Liver (tissue), 9 donors: ENCODE data around the gene RAD51B. TPM values are rescaled to one million over a fixed set of nuclear protein-coding genes. Genes with fewer than 3 reads are reported as not detected.

ENCODE experiments used
- DNase-seq: peaks from one replicate; pipeline ENCODE4 v3.0.0-alpha.2; 2017; ENCODE audit warnings: low spot score
- H3K27ac ChIP-seq, 2 donors: one replicate each; pipeline ENCODE4 v1.7.0; 2013; ENCODE audit warnings: inconsistent platforms in 2 of 2, low read length in 2 of 2, control low read depth in 1 of 2, low read depth in 1 of 2, mild to moderate bottlenecking in 1 of 2
- H3K27me3 ChIP-seq, 4 donors: one replicate each; pipeline versions ENCODE4 v1.6.1 to v1.7.0; 2013; ENCODE audit warnings: low read length in 3 of 4, inconsistent platforms in 1 of 4, mild to moderate bottlenecking in 1 of 4, moderate library complexity in 1 of 4; ENCODE audit not compliant: control insufficient read depth in 4 of 4, insufficient read depth in 4 of 4
- H3K36me3 ChIP-seq, 4 donors: one replicate each; pipeline versions ENCODE4 v1.6.1 to v1.7.0; 2013; ENCODE audit warnings: low read length in 3 of 4, mild to moderate bottlenecking in 3 of 4, low read depth in 1 of 4, moderate library complexity in 1 of 4; ENCODE audit not compliant: control insufficient read depth in 4 of 4, insufficient read depth in 3 of 4
- H3K4me1 ChIP-seq, 4 donors: one replicate each; pipeline versions ENCODE4 v1.6.1 to v1.7.0; 2013; ENCODE audit warnings: low read length in 3 of 4, mild to moderate bottlenecking in 3 of 4, moderate library complexity in 1 of 4; ENCODE audit not compliant: control insufficient read depth in 4 of 4, insufficient read depth in 4 of 4
- H3K4me3 ChIP-seq, 3 donors: one replicate each; pipeline versions ENCODE4 v1.6.1 to v1.7.0; 2013; ENCODE audit warnings: low read length in 3 of 3, control low read depth in 1 of 3, low read depth in 1 of 3, mild to moderate bottlenecking in 1 of 3
- H3K9ac ChIP-seq, 2 donors: one replicate each; pipeline ENCODE4 v1.7.0; 2013; ENCODE audit warnings: low read length in 2 of 2, mild to moderate bottlenecking in 2 of 2, moderate library complexity in 2 of 2, control low read depth in 1 of 2, low read depth in 1 of 2
- H3K9me3 ChIP-seq, 4 donors: one replicate each; pipeline versions ENCODE4 v1.6.1 to v1.7.0; 2013; ENCODE audit warnings: low read length in 3 of 4; ENCODE audit not compliant: control insufficient read depth in 4 of 4
- ATF3 ChIP-seq: IDR thresholded peaks from 2 replicates; pipeline ENCODE4 v1.6.1; 2016; ENCODE audit warnings: antibody characterized with exemption
- CTCF ChIP-seq: fragments of 150-350 bp; IDR thresholded peaks from 2 replicates; pipeline ENCODE4 v1.5.1; 2017; ENCODE audit warnings: improper control_type of control experiment, low read depth, low read length; ENCODE audit not compliant: missing input control
- EGR1 ChIP-seq, 2 donors: IDR thresholded peaks; 2 replicates each; pipeline ENCODE4 v1.6.1; 2016 to 2018; ENCODE audit warnings: antibody characterized with exemption in 2 of 2, low read depth in 2 of 2
- FOXA1 ChIP-seq: IDR thresholded peaks from 2 replicates; pipeline ENCODE4 v1.6.1; 2016; ENCODE audit warnings: antibody characterized with exemption
- HNF4A ChIP-seq, 2 donors: conservative IDR thresholded peaks; 2 replicates each; pipeline ENCODE4 v1.6.1; 2016; ENCODE audit warnings: antibody characterized with exemption in 2 of 2, mild to moderate bottlenecking in 2 of 2
- HNF4G ChIP-seq: IDR thresholded peaks from 2 replicates; pipeline ENCODE4 v1.6.1; 2016; ENCODE audit warnings: antibody characterized with exemption
- JUND ChIP-seq, 2 donors: IDR thresholded peaks; 2 replicates each; pipeline ENCODE4 v1.6.1; 2016; ENCODE audit warnings: antibody characterized with exemption in 2 of 2
- MAX ChIP-seq: IDR thresholded peaks from 2 replicates; pipeline ENCODE4 v1.6.1; 2016; ENCODE audit warnings: antibody characterized with exemption
- REST ChIP-seq: IDR thresholded peaks from 2 replicates; pipeline ENCODE4 v1.6.1; 2016; ENCODE audit warnings: antibody characterized with exemption, mild to moderate bottlenecking
- SP1 ChIP-seq: IDR thresholded peaks from 2 replicates; pipeline ENCODE4 v1.6.1; 2018; ENCODE audit warnings: antibody characterized with exemption, mild to moderate bottlenecking
- TAF1 ChIP-seq: conservative IDR thresholded peaks from 2 replicates; pipeline ENCODE4 v1.6.1; 2016; ENCODE audit warnings: antibody characterized with exemption, mild to moderate bottlenecking
- YY1 ChIP-seq: IDR thresholded peaks from 2 replicates; pipeline ENCODE4 v1.6.1; 2016; ENCODE audit warnings: antibody characterized with exemption, mild to moderate bottlenecking
- ZBTB33 ChIP-seq: IDR thresholded peaks from 2 replicates; pipeline ENCODE4 v1.6.1; 2016; ENCODE audit warnings: antibody characterized with exemption
- WGBS: extraction: QIAGEN DNeasy Blood & Tissue Kit; methylation state at CpG from one replicate; pipeline ENCODE4 v1.1.7; 2013; 5-methylcytosine and 5-hydroxymethylcytosine counted together
- polyA plus RNA-seq, 2 donors: library from polyadenylated mRNA; stranded (reverse) in 1 of 2; unstranded in 1 of 2; fragments of 200-250 nt in 1 of 2; fragments of >200 nt in 1 of 2; fragmentation: Nextera tagmentation in 1 of 2; extraction: Ambion mirVana in 1 of 2; gene quantifications; one replicate each; pipeline versions ENCODE4 v1.2.1 to v1.2.3, GENCODE V29; 2013 to 2015
- total RNA-seq, 2 donors: library from RNA; depleted of rRNA; stranded (reverse); fragments of >200 nt; gene quantifications; one replicate each; pipeline ENCODE4 v1.2.3, GENCODE V29; 2014
- donor health status: healthy.
- donor health status: healthy.
- donor health status: healthy.
- donor health status: healthy.
- donor health status: healthy.

The RAD51B gene
- total and polyA plus RNA-seq, 4 donors: 0.81 to 12.9 (median 2.4) TPM

GRCh38 chr14:68512088-68512487, 692.5 kb downstream of the RAD51B start:
- H3K27ac ChIP-seq: no peak overlapping the region
- H3K4me1 ChIP-seq: no peaks in the 10 kb centered on the region
- no peaks in the 10 kb centered on the region for H3K27me3 ChIP-seq
- H3K36me3 ChIP-seq: no peaks in the 10 kb centered on the region
- no peak overlapping the region for H3K9ac ChIP-seq
- no peak overlapping the region for H3K4me3 ChIP-seq
- WGBS: 78% methylated on average over 6 of the region's 6 CpGs
- no peak for DNase-seq
- H3K9me3 ChIP-seq: no peaks in the 10 kb centered on the region
- TF ChIP-seq YY1: no peak
- no peak for TF ChIP-seq TAF1
- TF ChIP-seq HNF4G: no peak
- TF ChIP-seq ATF3: no peak
- no peak for TF ChIP-seq JUND (IDR thresholded peaks at IDR 0.05)
- TF ChIP-seq EGR1 (IDR thresholded peaks at IDR 0.05; ENCODE audit: low read depth in 2 of 2): no peak
- no peak for TF ChIP-seq FOXA1
- no peak for TF ChIP-seq CTCF
- no peak for TF ChIP-seq HNF4A (conservative IDR thresholded peaks at IDR 0.05)
- TF ChIP-seq SP1: no peak
- no peak for TF ChIP-seq ZBTB33

GRCh38 chr14:68513137-68513536, 693.6 kb downstream of the RAD51B start:
- Histone ChIP-seq H3K27ac (no peak overlapping the region), H3K27me3 (no peaks in the 10 kb centered on the region), H3K9me3 (no peaks in the 10 kb centered on the region), H3K36me3 (no peaks in the 10 kb centered on the region), H3K4me1 (no peaks in the 10 kb centered on the region), H3K9ac (no peak overlapping the region), H3K4me3 (no peak overlapping the region)
- 93% methylated on average over 2 of the region's 2 CpGs for WGBS
- TF ChIP-seq HNF4A (conservative IDR thresholded peaks at IDR 0.05) (no peak), FOXA1 (no peak), REST (no peak), JUND (IDR thresholded peaks at IDR 0.05) (no peak), MAX (no peak)
- DNase-seq: no peak
